NCI-H526 treated with DMSO at 0.1 percent for 48 hours (cell line): ENCODE measurements around the gene RNU4-1.
"Not testable (repeated sequence)": the region's sequence is repeated elsewhere in the genome, so short reads cannot be mapped to it uniquely, and the experiment has no call there.

ENCODE experiments used
- DNase-seq: peaks from one replicate; lab custom pipeline; 2025; lab: John Stamatoyannopoulos, UW

The RNU4-1 gene

DNA sequence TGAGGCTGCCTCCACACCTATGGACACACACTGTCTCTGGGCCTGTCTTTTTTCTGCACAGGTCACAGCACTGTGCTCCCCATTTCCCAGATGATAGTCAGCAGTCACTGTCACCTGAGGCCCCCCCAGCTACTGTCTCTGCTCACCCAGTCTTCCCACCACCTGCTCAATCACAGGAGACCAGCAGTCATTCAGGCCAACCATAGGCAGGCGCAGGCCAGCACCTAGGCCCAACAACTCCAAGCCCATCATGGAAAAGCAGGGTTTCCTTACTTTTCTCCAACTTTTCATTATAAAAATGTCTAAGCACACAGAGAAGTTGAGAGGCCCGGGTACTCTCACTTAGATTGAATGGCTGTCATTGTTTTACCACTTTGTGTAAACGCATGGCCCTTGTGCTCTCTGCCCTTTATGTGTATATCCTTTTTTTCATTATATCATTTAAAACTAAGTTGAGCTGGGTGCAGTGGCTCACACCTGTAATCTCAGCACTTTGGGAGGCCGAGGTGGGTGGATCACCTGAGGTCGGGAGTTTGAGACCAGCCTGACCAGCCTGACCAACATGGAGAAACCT lies 34.6 kb downstream of the RNU4-1 start:
- DNase-seq: no peak

DNA sequence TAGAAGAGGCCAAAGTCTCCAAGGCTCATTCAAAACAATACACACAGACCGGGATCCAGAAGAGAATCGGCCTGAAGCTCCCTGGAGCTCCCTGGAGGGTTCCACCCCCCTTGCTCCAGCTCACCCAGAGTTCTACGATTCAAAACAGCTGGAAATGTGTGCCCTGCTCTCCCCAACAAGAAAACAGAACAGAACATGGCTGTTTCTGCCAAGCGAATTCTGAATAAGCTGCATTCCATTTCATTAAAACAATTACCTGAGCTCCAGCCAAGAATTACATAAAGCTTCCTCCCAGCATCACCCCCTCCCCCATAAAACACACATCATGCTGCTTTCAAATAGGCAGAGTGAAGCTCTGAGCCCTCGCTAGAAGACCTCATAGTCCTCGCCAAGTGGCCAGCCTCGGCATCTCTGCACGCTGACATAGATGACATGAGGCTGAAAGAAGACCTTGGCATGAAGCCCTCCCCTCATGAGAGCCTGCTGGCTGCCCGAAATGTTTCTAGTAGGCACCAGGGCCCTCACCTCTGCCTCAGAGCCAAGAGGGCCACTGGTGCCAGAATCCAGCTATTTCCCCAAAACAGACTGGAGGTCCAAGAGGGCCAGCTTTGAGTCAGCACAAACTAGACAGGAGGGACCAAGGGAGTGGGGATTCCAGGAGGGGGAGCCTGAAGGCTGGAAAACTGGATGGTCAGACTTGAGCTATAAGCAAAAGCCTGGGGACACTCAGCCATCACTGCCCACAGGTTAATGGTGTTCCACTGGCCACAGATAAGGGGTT lies 35.8 kb downstream of the RNU4-1 start:
- no peak for DNase-seq

DNA sequence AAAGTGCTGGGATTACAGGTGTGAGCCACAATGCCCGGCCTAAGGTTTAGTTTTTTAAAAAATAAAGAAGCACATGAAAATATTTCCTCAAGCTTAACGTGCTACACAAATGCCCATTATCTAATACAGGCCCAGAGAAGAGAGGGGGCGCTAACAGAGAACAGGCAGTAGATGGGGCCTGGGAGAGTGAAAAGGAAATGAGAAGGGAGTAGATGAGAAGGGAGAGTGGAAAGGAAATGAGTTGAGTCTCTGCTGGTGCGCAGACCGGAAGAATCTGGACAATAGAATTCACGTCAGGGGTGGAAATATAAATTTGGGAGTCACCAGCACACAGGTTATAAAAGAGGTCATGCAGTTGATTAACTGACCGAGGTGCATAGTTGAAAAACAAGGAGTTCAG lies 38.2 kb downstream of the RNU4-1 start:
- no peak for DNase-seq

DNA sequence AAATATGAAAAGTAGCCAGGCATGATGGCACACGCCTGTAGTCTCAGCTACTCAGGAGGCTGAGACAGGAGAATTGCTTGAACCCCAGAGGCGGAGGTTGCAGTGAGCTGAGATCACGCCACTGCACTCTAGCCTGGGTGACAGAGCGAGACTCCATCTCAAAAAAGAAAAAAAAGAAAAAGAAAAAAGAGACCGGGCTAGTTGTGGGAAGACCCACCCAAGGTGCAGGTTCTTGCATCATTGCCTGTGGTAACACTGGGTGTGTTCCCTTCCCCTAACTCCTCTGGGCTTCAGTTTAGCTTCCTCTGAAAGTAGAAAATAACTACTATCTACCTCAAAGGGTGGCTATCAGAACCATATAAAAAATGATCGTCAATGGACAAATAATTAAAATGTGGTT lies 39.7 kb downstream of the RNU4-1 start:
- DNase-seq: not testable (repeated sequence)

DNA sequence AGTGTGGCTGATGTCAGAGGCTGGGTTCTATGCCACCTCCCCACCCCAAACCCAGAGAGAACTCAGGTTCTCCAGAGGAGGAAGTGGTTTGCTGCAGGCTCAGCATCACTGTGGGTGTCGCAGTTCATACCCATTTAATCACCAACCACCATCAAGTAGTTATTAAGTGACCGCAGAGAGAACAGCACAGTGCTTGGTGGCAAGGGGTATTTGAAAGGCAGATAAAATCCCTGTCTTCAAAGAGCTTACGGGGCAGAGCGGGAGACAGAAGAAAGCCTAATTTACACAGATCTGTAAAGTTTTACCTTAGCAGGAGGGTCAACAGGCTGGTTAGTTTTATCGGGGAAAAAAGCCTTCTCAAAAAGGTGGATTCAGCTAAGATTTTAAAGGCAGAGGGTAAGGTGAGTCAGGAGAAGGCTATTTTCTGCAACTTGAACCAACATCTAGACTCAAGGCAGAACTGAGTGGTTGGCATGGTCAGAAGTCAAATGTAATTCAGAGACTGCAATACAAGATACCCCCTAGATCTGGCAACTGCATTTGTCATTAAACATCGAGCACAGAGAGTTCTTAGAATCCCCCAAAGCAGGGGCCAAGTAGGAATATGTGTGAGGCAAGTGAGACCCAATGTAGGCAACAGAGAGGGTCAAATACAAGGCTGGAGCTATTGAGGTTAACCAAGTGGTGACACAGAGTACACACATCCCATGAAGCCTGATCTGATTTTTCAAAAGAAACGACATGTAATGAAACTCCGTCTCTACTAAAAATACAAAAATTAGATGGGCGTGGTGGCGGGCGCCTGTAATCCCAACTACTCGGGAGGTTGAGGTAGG lies 40.7 kb downstream of the RNU4-1 start:
- no peak for DNase-seq

DNA sequence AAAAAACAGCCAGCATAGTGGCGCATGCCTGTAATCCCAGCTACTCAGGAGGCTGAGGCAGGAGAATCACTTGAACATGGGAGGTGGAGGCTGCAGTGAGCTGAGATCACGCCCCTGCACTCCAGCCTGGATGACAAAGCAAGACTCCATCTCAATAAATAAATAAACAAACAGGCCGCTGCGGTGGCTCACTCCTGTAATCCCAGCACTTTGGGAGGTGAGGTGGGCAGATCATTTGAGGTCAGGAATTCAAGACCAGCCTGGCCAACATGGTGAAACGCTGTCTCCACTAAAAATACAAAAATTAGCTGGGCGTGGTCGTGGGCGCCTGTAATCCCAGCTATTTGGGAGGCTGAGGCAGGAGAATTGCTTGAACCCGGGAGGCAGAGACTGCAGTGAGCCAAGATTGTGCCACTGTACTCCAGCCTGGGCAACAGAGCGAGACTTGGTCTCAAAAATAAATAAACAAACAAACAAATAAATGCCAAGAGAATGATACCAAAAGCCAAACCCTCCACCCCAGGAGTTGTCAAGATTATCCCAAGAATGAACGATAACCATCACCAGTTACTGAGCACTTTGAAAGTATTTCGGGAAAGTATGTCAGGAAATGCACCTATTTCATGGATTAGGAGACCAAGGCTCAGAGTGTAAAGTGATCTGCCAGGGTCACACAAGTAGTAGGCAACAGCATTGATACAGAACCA lies 41.5 kb downstream of the RNU4-1 start:
- not testable (repeated sequence) for DNase-seq

DNA sequence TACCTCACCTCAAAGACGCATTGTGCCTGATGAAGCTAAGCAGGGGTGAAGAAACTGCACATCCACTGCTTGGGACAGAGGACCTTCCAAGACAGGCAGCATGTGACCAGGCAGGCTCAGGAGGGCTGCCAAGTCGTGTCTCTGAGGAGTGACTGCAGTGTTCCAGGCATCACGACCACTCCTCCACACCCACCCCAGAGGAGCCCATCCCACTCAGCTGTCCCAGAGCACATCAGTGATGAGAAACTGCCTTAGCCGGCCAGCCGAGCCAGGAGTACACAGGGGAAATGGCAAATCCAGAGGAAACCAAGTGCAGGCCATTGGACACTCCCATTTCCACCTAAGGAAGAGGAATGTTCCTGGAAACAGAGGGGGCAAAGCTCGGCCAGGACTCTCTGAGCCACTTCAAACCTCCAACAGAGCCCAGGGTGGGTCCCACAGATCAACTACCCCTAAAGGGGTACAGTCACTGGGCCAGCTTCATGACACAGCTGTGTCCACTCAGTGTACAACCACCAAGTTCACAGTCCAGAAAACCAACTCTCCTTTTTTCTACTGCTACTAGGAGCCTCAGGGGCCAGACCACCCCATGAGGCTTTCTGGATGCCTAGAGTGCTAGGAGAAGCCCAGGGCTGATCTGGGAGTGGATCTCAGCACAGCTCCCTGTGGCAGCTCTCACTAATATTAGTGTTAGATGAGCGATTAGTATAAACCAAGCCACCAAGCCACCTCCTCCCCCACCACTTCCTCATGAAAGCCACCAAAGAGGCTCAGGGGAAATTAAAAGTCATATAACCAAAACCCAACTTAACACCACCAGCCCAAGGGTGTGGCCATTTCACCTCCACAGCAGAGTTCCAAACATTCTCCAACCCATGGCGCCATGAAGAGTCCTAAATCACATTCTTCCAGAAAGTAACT lies 42.9 kb downstream of the RNU4-1 start:
- DNase-seq: no peak

DNA sequence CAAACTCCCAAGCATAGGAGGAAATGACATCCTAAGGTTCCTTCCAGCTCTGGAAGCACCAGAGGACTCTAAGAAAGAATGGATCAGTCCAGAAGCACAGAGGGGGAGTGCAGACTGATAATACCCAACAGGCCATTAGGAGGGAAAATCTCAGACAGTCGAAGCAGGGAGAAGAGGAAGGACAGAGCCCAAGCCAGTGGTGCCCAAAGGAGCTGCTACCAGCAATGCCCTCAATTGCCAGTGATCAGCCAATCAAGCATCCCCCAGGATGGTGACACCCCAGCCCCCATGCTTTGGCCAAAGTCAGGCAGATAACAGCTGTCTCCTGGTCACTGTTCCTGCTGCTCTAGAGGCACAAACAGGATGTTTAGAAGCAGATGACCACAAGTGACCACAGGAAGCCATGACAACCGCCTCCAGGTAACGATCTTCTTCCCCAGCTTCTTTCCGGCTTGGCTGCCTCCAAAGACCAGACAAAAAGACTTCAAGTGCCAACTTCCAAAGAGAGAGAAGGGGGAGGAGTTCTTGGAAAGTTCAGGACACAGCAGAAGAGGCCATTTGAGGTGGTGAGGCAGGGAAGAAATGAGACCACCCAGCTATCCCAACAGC lies 43.7 kb downstream of the RNU4-1 start:
- DNase-seq: no peak

DNA sequence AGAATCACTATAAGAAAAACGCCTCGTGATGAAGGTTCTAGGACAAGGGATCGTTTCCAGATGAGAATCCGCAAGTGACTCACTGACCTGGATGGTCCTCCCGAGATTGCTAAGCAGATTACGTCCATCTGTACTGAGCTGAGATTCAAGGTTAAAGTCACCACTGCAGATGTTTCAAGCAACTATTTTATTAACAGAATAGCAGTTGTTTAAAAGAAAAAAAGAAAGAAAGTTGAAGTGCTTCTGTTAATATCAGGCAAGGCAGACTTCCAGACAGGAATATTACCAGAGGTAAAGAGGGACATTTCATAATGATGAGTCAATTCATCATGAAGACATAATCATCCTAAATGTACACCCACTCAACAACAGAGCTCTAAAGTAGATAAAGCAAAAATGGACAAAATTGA lies 45.4 kb downstream of the RNU4-1 start:
- DNase-seq: no peak

DNA sequence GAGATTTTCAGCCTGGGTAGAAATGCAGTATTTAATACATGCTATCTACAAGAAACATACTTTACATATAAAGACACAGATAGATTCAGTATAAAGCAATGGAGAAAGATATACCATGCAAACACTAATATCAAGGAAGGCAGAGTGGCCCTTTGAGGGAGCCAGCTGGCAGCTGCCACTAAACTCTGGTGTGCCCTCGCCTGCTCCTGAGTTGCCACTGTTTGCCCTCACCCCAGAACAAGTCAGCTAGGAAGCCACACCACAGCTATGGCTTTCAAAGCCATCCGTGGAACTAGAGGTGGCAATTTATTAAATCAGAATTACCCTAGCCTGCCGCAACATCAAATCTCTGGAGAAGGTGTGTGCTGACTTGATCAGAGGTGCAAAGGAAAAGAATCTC lies 45.9 kb downstream of the RNU4-1 start:
- no peak for DNase-seq

DNA sequence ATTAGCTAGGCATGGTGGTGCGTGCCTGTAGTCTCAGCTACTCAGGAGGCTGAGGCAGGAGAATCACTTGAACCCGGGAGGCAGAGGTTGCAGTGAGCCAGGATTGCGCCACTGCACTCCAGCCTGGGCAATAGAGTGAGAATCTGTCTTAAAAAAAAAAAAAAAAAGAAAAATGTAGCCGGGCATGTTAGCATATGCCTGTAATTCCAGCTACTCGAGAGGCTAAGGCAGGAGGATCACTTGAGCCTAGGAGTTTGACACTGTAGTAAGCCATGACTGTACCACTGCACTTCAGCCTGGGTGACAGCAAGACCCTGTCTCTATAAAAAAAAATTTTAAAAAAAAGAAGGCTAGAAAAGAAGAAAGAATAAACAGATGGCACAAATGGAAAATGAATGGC lies 46.3 kb downstream of the RNU4-1 start:
- not testable (repeated sequence) for DNase-seq
